SK-N-SH (cell line): ENCODE results near the gene SLC44A2.

ENCODE experiments used
- EP300 ChIP-seq, 2 experiments: IDR thresholded peaks; 2 replicates each; pipeline versions ENCODE4 v1.4.0 to v1.6.1; 2012; ENCODE audit warnings: borderline replicate concordance in 1 of 2, low read depth in 1 of 2, low read length in 1 of 2
- NFIC ChIP-seq: IDR thresholded peaks from 2 replicates; pipeline ENCODE4 v1.4.0; 2012; ENCODE audit warnings: borderline replicate concordance
- POLR2AphosphoS5 ChIP-seq: IDR thresholded peaks from 2 replicates; pipeline ENCODE4 v1.6.1; 2012; ENCODE audit warnings: low read depth, low read length
- RXRA ChIP-seq: IDR thresholded peaks from 2 replicates; pipeline ENCODE4 v1.4.0; 2012; ENCODE audit warnings: low read depth, mild to moderate bottlenecking, borderline replicate concordance
- TAF1 ChIP-seq: IDR thresholded peaks from 2 replicates; pipeline ENCODE4 v1.6.1; 2012; ENCODE audit warnings: low read depth, mild to moderate bottlenecking, low read length, moderate library complexity, borderline replicate concordance
- TF ChIP-seq, protein P1 (sequence below): IDR thresholded peaks from 2 replicates; pipeline ENCODE4 v1.4.0; 2012; ENCODE audit warnings: low read depth
- TF ChIP-seq, protein P2 (sequence below): fragments of 200-600 bp; sonication (generic); IDR thresholded peaks from 2 replicates; pipeline ENCODE4 v1.6.1; 2017; ENCODE audit warnings: antibody characterized with exemption, mild to moderate bottlenecking, moderate library complexity
- TF ChIP-seq, protein P3 (sequence below): fragments of 150-350 bp; IDR thresholded peaks from 2 replicates; pipeline ENCODE4 v1.6.1; 2017; ENCODE audit warnings: antibody characterized with exemption, low read length, low read depth, borderline replicate concordance

DNA sequence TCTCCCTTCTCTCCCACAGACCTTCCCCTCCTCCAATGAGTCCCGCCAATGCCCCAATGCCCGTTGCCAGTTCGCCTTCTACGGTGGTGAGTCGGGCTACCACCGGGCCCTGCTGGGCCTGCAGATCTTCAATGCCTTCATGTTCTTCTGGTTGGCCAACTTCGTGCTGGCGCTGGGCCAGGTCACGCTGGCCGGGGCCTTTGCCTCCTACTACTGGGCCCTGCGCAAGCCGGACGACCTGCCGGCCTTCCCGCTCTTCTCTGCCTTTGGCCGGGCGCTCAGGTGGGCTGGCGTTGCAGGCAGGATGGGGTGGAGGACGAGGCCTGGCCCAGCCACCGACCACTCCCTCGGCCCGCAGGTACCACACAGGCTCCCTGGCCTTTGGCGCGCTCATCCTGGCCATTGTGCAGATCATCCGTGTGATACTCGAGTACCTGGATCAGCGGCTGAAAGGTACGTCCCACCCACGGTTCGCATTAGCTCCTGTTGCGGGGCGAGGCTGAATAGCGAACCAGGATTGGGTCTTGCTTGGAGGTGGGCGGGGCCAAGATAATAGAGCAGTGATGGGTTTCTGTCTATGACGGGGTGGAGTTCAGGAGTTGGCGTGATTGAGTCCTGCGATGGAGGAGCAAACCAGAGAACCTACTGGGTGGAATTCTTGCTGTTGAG, 11.1 kb downstream of the SLC44A2 start:
- TF ChIP-seq, protein P1, sequence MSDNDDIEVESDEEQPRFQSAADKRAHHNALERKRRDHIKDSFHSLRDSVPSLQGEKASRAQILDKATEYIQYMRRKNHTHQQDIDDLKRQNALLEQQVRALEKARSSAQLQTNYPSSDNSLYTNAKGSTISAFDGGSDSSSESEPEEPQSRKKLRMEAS = no peak
- no peak for TF ChIP-seq POLR2AphosphoS5
- TF ChIP-seq, protein P2, sequence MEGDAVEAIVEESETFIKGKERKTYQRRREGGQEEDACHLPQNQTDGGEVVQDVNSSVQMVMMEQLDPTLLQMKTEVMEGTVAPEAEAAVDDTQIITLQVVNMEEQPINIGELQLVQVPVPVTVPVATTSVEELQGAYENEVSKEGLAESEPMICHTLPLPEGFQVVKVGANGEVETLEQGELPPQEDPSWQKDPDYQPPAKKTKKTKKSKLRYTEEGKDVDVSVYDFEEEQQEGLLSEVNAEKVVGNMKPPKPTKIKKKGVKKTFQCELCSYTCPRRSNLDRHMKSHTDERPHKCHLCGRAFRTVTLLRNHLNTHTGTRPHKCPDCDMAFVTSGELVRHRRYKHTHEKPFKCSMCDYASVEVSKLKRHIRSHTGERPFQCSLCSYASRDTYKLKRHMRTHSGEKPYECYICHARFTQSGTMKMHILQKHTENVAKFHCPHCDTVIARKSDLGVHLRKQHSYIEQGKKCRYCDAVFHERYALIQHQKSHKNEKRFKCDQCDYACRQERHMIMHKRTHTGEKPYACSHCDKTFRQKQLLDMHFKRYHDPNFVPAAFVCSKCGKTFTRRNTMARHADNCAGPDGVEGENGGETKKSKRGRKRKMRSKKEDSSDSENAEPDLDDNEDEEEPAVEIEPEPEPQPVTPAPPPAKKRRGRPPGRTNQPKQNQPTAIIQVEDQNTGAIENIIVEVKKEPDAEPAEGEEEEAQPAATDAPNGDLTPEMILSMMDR = no peak
- no peak for TF ChIP-seq TAF1
- no peak for TF ChIP-seq NFIC
- no peak for TF ChIP-seq EP300 (IDR thresholded peaks at IDR 0.05; ENCODE audit: borderline replicate concordance in 1 of 2, low read depth in 1 of 2, low read length in 1 of 2)
- TF ChIP-seq, protein P3, sequence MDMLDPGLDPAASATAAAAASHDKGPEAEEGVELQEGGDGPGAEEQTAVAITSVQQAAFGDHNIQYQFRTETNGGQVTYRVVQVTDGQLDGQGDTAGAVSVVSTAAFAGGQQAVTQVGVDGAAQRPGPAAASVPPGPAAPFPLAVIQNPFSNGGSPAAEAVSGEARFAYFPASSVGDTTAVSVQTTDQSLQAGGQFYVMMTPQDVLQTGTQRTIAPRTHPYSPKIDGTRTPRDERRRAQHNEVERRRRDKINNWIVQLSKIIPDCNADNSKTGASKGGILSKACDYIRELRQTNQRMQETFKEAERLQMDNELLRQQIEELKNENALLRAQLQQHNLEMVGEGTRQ = no peak
- TF ChIP-seq RXRA = no peak
